Measurements from ENCODE around the gene ABHD17C.

The ABHD17C gene

GRCh38 chr15:80698676-80699075 lies 3.6 kb downstream of the ABHD17C start:
- no peaks in the 10 kb centered on the region for H3K36me3 ChIP-seq (ENCODE audit: control insufficient read depth, insufficient read depth, low read length)
- no peak overlapping the region for H3K4me2 ChIP-seq (ENCODE audit: low read length)
- H2AFZ ChIP-seq, result no peak overlapping the region
- TF ChIP-seq CTCF (IDR thresholded peaks at IDR 0.05), result no peak
- no peaks in the 10 kb centered on the region for H3K79me2 ChIP-seq
- H3K9ac ChIP-seq, result no peak overlapping the region
- no peak overlapping the region for H3K4me3 ChIP-seq (ENCODE audit: low read depth, low read length)
- no peaks in the 10 kb centered on the region for H3K9me3 ChIP-seq (ENCODE audit: control insufficient read depth, low read length)
- H3K27ac ChIP-seq, result no peak overlapping the region
- H3K27me3 ChIP-seq (ENCODE audit: control insufficient read depth, insufficient read depth, low read length), result no peaks in the 10 kb centered on the region
- H3K4me1 ChIP-seq, result no peaks in the 10 kb centered on the region

DNA sequence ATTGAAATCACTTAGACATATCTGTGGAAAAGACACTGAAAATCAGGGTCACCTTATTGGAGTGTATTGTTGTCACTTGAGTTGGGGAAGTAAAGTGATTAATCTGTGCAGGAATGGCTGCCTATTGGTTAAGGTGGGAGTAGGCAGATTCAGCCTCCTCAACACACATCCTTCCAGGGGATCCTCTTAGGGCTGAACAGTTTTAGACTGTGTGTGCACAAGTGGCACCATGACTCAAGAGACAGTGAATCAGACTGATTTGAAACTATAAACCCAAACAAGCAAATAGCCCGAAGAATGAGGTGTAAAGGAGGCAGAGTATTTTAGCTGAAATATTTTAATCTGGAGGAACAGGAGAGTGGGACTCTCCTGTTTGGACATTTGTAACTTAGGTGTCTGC lies 4.9 kb downstream of the ABHD17C start:
- H2AFZ ChIP-seq, result no peak overlapping the region
- no peak for TF ChIP-seq CTCF (IDR thresholded peaks at IDR 0.05)
- no peaks in the 10 kb centered on the region for H3K36me3 ChIP-seq (ENCODE audit: control insufficient read depth, insufficient read depth, low read length)
- H3K4me3 ChIP-seq (ENCODE audit: low read depth, low read length), result no peak overlapping the region
- H3K4me1 ChIP-seq, result no peaks in the 10 kb centered on the region
- no peak overlapping the region for H3K9ac ChIP-seq
- no peak overlapping the region for H3K4me2 ChIP-seq (ENCODE audit: low read length)
- H3K27ac ChIP-seq, result no peak overlapping the region
- no peaks in the 10 kb centered on the region for H3K9me3 ChIP-seq (ENCODE audit: control insufficient read depth, low read length)
- H3K27me3 ChIP-seq (ENCODE audit: control insufficient read depth, insufficient read depth, low read length), result no peaks in the 10 kb centered on the region
- no peaks in the 10 kb centered on the region for H3K79me2 ChIP-seq

DNA sequence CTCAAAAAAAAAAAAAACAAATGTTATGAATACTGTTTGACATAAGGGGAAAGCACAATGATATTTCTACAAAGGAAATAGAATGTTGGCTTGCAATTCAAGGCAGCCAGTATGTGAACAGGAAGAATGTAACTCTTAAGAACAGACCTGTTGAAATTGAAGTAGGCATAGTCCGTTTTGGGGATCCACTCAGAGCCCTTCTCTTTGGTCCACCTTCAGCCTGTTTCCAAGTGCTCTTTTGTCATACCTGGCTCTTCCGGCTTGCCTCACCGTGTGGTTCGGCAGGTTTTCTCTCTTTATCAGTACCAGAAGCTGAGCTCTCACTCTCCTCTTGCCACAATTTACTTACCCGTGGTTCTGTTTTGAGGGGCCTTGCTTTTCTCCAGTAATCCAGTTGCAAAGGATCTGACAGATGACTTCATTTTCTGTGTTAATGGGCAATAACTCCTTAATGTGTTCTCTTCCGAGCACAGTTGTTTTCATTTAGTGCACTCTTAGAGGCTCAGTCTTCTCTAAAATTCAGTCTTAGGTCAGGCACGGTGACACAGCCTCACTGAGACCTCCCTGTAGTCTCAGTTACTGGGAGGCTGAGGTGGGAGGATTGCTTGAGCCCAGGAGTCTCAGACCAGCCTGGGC lies 6.7 kb downstream of the ABHD17C start:
- Histone ChIP-seq H3K4me2 (ENCODE audit: low read length) (no peak overlapping the region), H3K9ac (no peak overlapping the region), H3K27me3 (ENCODE audit: control insufficient read depth, insufficient read depth, low read length) (no peaks in the 10 kb centered on the region), H3K27ac (no peak overlapping the region), H3K4me1 (no peaks in the 10 kb centered on the region), H3K79me2 (no peaks in the 10 kb centered on the region), H3K36me3 (ENCODE audit: control insufficient read depth, insufficient read depth, low read length) (no peaks in the 10 kb centered on the region), H3K4me3 (ENCODE audit: low read depth, low read length) (no peak overlapping the region), H2AFZ (no peak overlapping the region), H3K9me3 (ENCODE audit: control insufficient read depth, low read length) (no peaks in the 10 kb centered on the region)
- no peak for TF ChIP-seq CTCF (IDR thresholded peaks at IDR 0.05)

DNA sequence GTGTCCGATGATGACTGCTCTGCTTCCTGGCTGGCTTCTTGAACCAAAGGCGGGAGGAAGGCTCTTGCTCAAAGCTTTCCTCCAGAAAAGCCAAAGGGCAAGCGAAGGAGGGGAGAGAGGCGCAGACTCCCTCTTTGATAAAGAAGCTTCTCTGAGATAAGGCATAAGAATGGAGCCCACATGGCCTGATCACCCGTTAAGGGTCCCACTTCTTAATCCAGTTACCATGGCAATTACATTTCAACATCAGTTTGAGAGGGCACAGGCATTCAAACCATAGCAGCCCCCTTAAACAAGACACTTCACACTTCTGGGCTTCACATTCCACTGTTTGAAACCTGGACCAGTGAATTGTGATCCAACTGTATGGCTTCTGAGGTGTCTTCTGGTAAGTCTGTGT lies 8.0 kb downstream of the ABHD17C start:
- Histone ChIP-seq H3K4me1 (no peaks in the 10 kb centered on the region), H3K79me2 (no peaks in the 10 kb centered on the region), H3K4me3 (ENCODE audit: low read depth, low read length) (no peak overlapping the region), H3K9me3 (ENCODE audit: control insufficient read depth, low read length) (no peaks in the 10 kb centered on the region), H2AFZ (no peak overlapping the region), H3K4me2 (ENCODE audit: low read length) (no peak overlapping the region), H3K9ac (no peak overlapping the region), H3K36me3 (ENCODE audit: control insufficient read depth, insufficient read depth, low read length) (no peaks in the 10 kb centered on the region), H3K27ac (no peak overlapping the region), H3K27me3 (ENCODE audit: control insufficient read depth, insufficient read depth, low read length) (no peaks in the 10 kb centered on the region)
- no peak for TF ChIP-seq CTCF (IDR thresholded peaks at IDR 0.05)

- H3K4me3 ChIP-seq (ENCODE audit: low read depth, low read length), result no peak overlapping the region
- no peak overlapping the region for H3K27ac ChIP-seq
- H3K79me2 ChIP-seq, result no peaks in the 10 kb centered on the region
- no peaks in the 10 kb centered on the region for H3K9me3 ChIP-seq (ENCODE audit: control insufficient read depth, low read length)
- no peak overlapping the region for H3K9ac ChIP-seq
- H2AFZ ChIP-seq, result no peak overlapping the region
- no peaks in the 10 kb centered on the region for H3K4me1 ChIP-seq
- H3K4me2 ChIP-seq (ENCODE audit: low read length), result no peak overlapping the region
- no peak for TF ChIP-seq CTCF (IDR thresholded peaks at IDR 0.05)
- H3K36me3 ChIP-seq (ENCODE audit: control insufficient read depth, insufficient read depth, low read length), result no peaks in the 10 kb centered on the region
- no peaks in the 10 kb centered on the region for H3K27me3 ChIP-seq (ENCODE audit: control insufficient read depth, insufficient read depth, low read length)
Observed at GRCh38 chr15:80703965-80704364, 8.9 kb downstream of the ABHD17C start.
